Measurements from ENCODE around the gene TAF6.

- TF ChIP-seq POLR2A (IDR thresholded peaks at IDR 0.05; ENCODE audit: low read length) = no peak
- no peak for TF ChIP-seq GATA1 (IDR thresholded peaks at IDR 0.05; ENCODE audit: low read depth, low read length)
Observed at GRCh38 chr7:100088095-100088620, 31.0 kb downstream of the TAF6 start.

Data from erythroblast (primary cell).